ENCODE measurements around the gene TOB1.

Gene TOB1

GRCh38 chr17:50845240-50846147 is 20.7 kb downstream of the TOB1 start:
- no peak for DNase-seq (ENCODE audit: low read depth in 2 of 2)

- no peak for DNase-seq (ENCODE audit: low read depth in 2 of 2)
Measured at GRCh38 chr17:50844117-50844700, 21.9 kb downstream of the TOB1 start.

GRCh38 chr17:50843150-50843905 is 22.8 kb downstream of the TOB1 start:
- DNase-seq (ENCODE audit: low read depth in 2 of 2), result no peak

GRCh38 chr17:50842506-50843149 is 23.5 kb downstream of the TOB1 start:
- DNase-seq (ENCODE audit: low read depth in 2 of 2), result no peak

- DNase-seq (ENCODE audit: low read depth in 2 of 2), result no peak
Measured at GRCh38 chr17:50841949-50842354, 24.2 kb downstream of the TOB1 start.

GRCh38 chr17:50841277-50841948 is 24.7 kb downstream of the TOB1 start:
- no peak for DNase-seq (ENCODE audit: low read depth in 2 of 2)

- no peak for DNase-seq (ENCODE audit: low read depth in 2 of 2)
Measured at GRCh38 chr17:50840311-50840851, 25.8 kb downstream of the TOB1 start.

GRCh38 chr17:50839591-50840310 is 26.4 kb downstream of the TOB1 start:
- DNase-seq (ENCODE audit: low read depth in 2 of 2), result no peak

GRCh38 chr17:50837980-50838954 is 27.9 kb downstream of the TOB1 start:
- DNase-seq (ENCODE audit: low read depth in 2 of 2), result no peak

GRCh38 chr17:50837286-50837979 is 28.7 kb downstream of the TOB1 start:
- DNase-seq (ENCODE audit: low read depth in 2 of 2), result no peak

GRCh38 chr17:50836826-50837225 is 29.3 kb downstream of the TOB1 start:
- no peak for DNase-seq (ENCODE audit: low read depth in 2 of 2)

GRCh38 chr17:50835301-50836234 is 30.6 kb downstream of the TOB1 start, which contains the start of gene WFIKKN2:
WFIKKN2 (plus strand) TSS chr17:50835586; CDS start chr17:50835938, 352 bp downstream.
- no peak for DNase-seq (ENCODE audit: low read depth in 2 of 2)

GRCh38 chr17:50834429-50835300 is 31.5 kb downstream of the TOB1 start:
- no peak for DNase-seq (ENCODE audit: low read depth in 2 of 2)

- no peak for DNase-seq (ENCODE audit: low read depth in 2 of 2)
Measured at GRCh38 chr17:50833510-50834428, 32.4 kb downstream of the TOB1 start.

GRCh38 chr17:50832864-50833381 is 33.2 kb downstream of the TOB1 start:
- DNase-seq (ENCODE audit: low read depth in 2 of 2), result no peak
